GM21717 (cell line): Measurements from ENCODE around the gene CLEC16A.
"Not testable (repeated sequence)": the region's sequence is repeated elsewhere in the genome, so short reads cannot be mapped to it uniquely, and the experiment has no call there.

Experiments used
- ATAC-seq: cut with Tn5 transposase; IDR thresholded peaks from one replicate; pipeline ENCODE4 v1.9.1; 2021; ENCODE audit warnings: mild to moderate bottlenecking, moderate library complexity; ENCODE audit not compliant: unreplicated experiment

Gene CLEC16A

GRCh38 chr16:10964891-10965326 lies 20.5 kb downstream of the CLEC16A start:
- peak; percentile 38 for ATAC-seq

GRCh38 chr16:10965440-10966061 lies 21.2 kb downstream of the CLEC16A start:
- ATAC-seq: peak; percentile 53

- ATAC-seq: no peak
Measured at GRCh38 chr16:10966129-10966528, 21.8 kb downstream of the CLEC16A start.

GRCh38 chr16:10966559-10966958 lies 22.2 kb downstream of the CLEC16A start:
- ATAC-seq: not testable (repeated sequence)

- no peak for ATAC-seq
Measured at GRCh38 chr16:10967986-10968385, 23.6 kb downstream of the CLEC16A start.

GRCh38 chr16:10968498-10968897 lies 24.1 kb downstream of the CLEC16A start:
- ATAC-seq: no peak

GRCh38 chr16:10969615-10970014 lies 25.3 kb downstream of the CLEC16A start:
- no peak for ATAC-seq

GRCh38 chr16:10970065-10970464 lies 25.7 kb downstream of the CLEC16A start:
- no peak for ATAC-seq

- no peak for ATAC-seq
Measured at GRCh38 chr16:10971560-10971961, 27.2 kb downstream of the CLEC16A start.

- ATAC-seq: no peak
Measured at GRCh38 chr16:10972108-10972818, 27.9 kb downstream of the CLEC16A start.

GRCh38 chr16:10972819-10973464 lies 28.6 kb downstream of the CLEC16A start:
- no peak for ATAC-seq

- ATAC-seq: no peak
Measured at GRCh38 chr16:10976634-10977033, 32.3 kb downstream of the CLEC16A start.

GRCh38 chr16:10978124-10978523 lies 33.8 kb downstream of the CLEC16A start:
- ATAC-seq: no peak

- ATAC-seq: no peak
Measured at GRCh38 chr16:10978871-10979446, 34.6 kb downstream of the CLEC16A start.

- no peak for ATAC-seq
Measured at GRCh38 chr16:10979717-10980601, 35.6 kb downstream of the CLEC16A start.

- ATAC-seq: no peak
Measured at GRCh38 chr16:10980813-10981212, 36.4 kb downstream of the CLEC16A start.

- ATAC-seq: peak; percentile 55
Measured at GRCh38 chr16:10981697-10982216, 37.4 kb downstream of the CLEC16A start.

- ATAC-seq: peak; percentile 28
Measured at GRCh38 chr16:10982465-10983150, 38.2 kb downstream of the CLEC16A start.

GRCh38 chr16:10983159-10983558 lies 38.8 kb downstream of the CLEC16A start:
- ATAC-seq: no peak

GRCh38 chr16:10984509-10984908 lies 40.1 kb downstream of the CLEC16A start:
- no peak for ATAC-seq
